Measurements from ENCODE around the gene ANKRD39. TPM values are rescaled to one million over a fixed set of nuclear protein-coding genes. Genes with fewer than 3 reads are reported as not detected.

ANKRD39 gene
- total and polyA plus RNA-seq, 2 donors (not counting 1 experiment from before 2014, with no cell fraction given): 5.3 to 5.8 TPM

GRCh38 chr2:96801005-96801785 is 56.6 kb downstream of the ANKRD39 start:
- Histone ChIP-seq H4K20me1 (ENCODE audit: control insufficient read depth, extremely low read depth, insufficient read depth, low read length) (no peaks in the 10 kb centered on the region), H3K4me1 (ENCODE audit: control insufficient read depth, extremely low read depth, insufficient read depth, low read length) (no peaks in the 10 kb centered on the region), H3K79me2 (ENCODE audit: control insufficient read depth, insufficient read depth, low read length) (no peaks in the 10 kb centered on the region), H2AFZ (ENCODE audit: low read length) (peak overlapping the region; percentile 39), H3K4me2 (ENCODE audit: extremely low read depth, insufficient read depth, low read length) (no peak overlapping the region), H3K9ac (ENCODE audit: insufficient read depth, low read length) (no peak overlapping the region), H3K27ac (ENCODE audit: insufficient read depth, low read length) (no peak overlapping the region), H3K27me3 (ENCODE audit: control insufficient read depth, insufficient read depth, low read length) (no peaks in the 10 kb centered on the region), H3K9me3 (ENCODE audit: control insufficient read depth, insufficient read depth, low read depth, low read length) (no peaks in the 10 kb centered on the region), H3K36me3 (ENCODE audit: control insufficient read depth, insufficient read depth, low read length) (peaks cover 2% of the 10 kb centered on the region), H3K4me3 (replicated peaks in 1 of 4; ENCODE audit: control extremely low read depth in 1 of 4, insufficient read depth in 1 of 4, low read depth in 3 of 4, low read length in 4 of 4) (no peak overlapping the region)
- peak; percentile 44 to 52 for DNase-seq (ENCODE audit: low read depth in 2 of 2)
- TF ChIP-seq CTCF (conservative IDR thresholded peaks at IDR 0.05 in 1 of 2, IDR thresholded peaks at IDR 0.05 in 1 of 2; ENCODE audit: low read depth in 1 of 2, low read length in 2 of 2) (peak; percentile 73 to 80), EZH2 (IDR thresholded peaks at IDR 0.05; ENCODE audit: low read length, missing control alignments) (no peak)

GRCh38 chr2:96800061-96801004 is 57.5 kb downstream of the ANKRD39 start:
- DNase-seq (ENCODE audit: low read depth in 2 of 2): no peak
- Histone ChIP-seq H3K9me3 (ENCODE audit: control insufficient read depth, insufficient read depth, low read depth, low read length) (no peaks in the 10 kb centered on the region), H3K27ac (ENCODE audit: insufficient read depth, low read length) (no peak overlapping the region), H3K4me3 (replicated peaks in 1 of 4; ENCODE audit: control extremely low read depth in 1 of 4, insufficient read depth in 1 of 4, low read depth in 3 of 4, low read length in 4 of 4) (no peak overlapping the region), H3K4me1 (ENCODE audit: control insufficient read depth, extremely low read depth, insufficient read depth, low read length) (no peaks in the 10 kb centered on the region), H3K27me3 (ENCODE audit: control insufficient read depth, insufficient read depth, low read length) (no peaks in the 10 kb centered on the region), H3K36me3 (ENCODE audit: control insufficient read depth, insufficient read depth, low read length) (peaks cover 2% of the 10 kb centered on the region), H3K79me2 (ENCODE audit: control insufficient read depth, insufficient read depth, low read length) (no peaks in the 10 kb centered on the region), H4K20me1 (ENCODE audit: control insufficient read depth, extremely low read depth, insufficient read depth, low read length) (no peaks in the 10 kb centered on the region), H3K4me2 (ENCODE audit: extremely low read depth, insufficient read depth, low read length) (no peak overlapping the region), H2AFZ (ENCODE audit: low read length) (peak overlapping the region; percentile 39), H3K9ac (ENCODE audit: insufficient read depth, low read length) (no peak overlapping the region)
- TF ChIP-seq CTCF (conservative IDR thresholded peaks at IDR 0.05 in 1 of 2, IDR thresholded peaks at IDR 0.05 in 1 of 2; ENCODE audit: low read depth in 1 of 2, low read length in 2 of 2) (no peak), EZH2 (IDR thresholded peaks at IDR 0.05; ENCODE audit: low read length, missing control alignments) (no peak)

GRCh38 chr2:96799623-96799935 is 58.2 kb downstream of the ANKRD39 start:
- H4K20me1 ChIP-seq (ENCODE audit: control insufficient read depth, extremely low read depth, insufficient read depth, low read length): no peaks in the 10 kb centered on the region
- H3K9ac ChIP-seq (ENCODE audit: insufficient read depth, low read length): no peak overlapping the region
- DNase-seq (ENCODE audit: low read depth in 2 of 2): no peak
- H3K27ac ChIP-seq (ENCODE audit: insufficient read depth, low read length): no peak overlapping the region
- H3K4me3 ChIP-seq (replicated peaks in 1 of 4; ENCODE audit: control extremely low read depth in 1 of 4, insufficient read depth in 1 of 4, low read depth in 3 of 4, low read length in 4 of 4): no peak overlapping the region
- H3K79me2 ChIP-seq (ENCODE audit: control insufficient read depth, insufficient read depth, low read length): no peaks in the 10 kb centered on the region
- TF ChIP-seq EZH2 (IDR thresholded peaks at IDR 0.05; ENCODE audit: low read length, missing control alignments): no peak
- TF ChIP-seq CTCF (conservative IDR thresholded peaks at IDR 0.05 in 1 of 2, IDR thresholded peaks at IDR 0.05 in 1 of 2; ENCODE audit: low read depth in 1 of 2, low read length in 2 of 2): no peak
- peaks cover 2% of the 10 kb centered on the region for H3K36me3 ChIP-seq (ENCODE audit: control insufficient read depth, insufficient read depth, low read length)
- no peaks in the 10 kb centered on the region for H3K9me3 ChIP-seq (ENCODE audit: control insufficient read depth, insufficient read depth, low read depth, low read length)
- H3K27me3 ChIP-seq (ENCODE audit: control insufficient read depth, insufficient read depth, low read length): no peaks in the 10 kb centered on the region
- H2AFZ ChIP-seq (ENCODE audit: low read length): no peak overlapping the region
- no peaks in the 10 kb centered on the region for H3K4me1 ChIP-seq (ENCODE audit: control insufficient read depth, extremely low read depth, insufficient read depth, low read length)
- H3K4me2 ChIP-seq (ENCODE audit: extremely low read depth, insufficient read depth, low read length): no peak overlapping the region

Measured in fibroblast of lung (primary cell).